Subcutaneous abdominal adipose tissue (tissue), 5 donors: ENCODE measurements around the gene FZD10.

Experiments
- H3K27ac ChIP-seq: one replicate; pipeline ENCODE4 v1.7.0; 2013; ENCODE audit warnings: low read depth, mild to moderate bottlenecking, inconsistent platforms, low read length, moderate library complexity
- H3K27me3 ChIP-seq, 5 donors: one replicate each; pipeline ENCODE4 v1.7.0; 2013; ENCODE audit warnings: low read length in 5 of 5, inconsistent platforms in 1 of 5; ENCODE audit not compliant: control insufficient read depth in 5 of 5, insufficient read depth in 4 of 5
- H3K36me3 ChIP-seq, 5 donors: one replicate each; pipeline ENCODE4 v1.7.0; 2013; ENCODE audit warnings: low read length in 5 of 5; ENCODE audit not compliant: control insufficient read depth in 5 of 5, insufficient read depth in 5 of 5
- H3K4me1 ChIP-seq, 5 donors: one replicate each; pipeline ENCODE4 v1.7.0; 2013; ENCODE audit warnings: low read length in 5 of 5, mild to moderate bottlenecking in 3 of 5, moderate library complexity in 1 of 5; ENCODE audit not compliant: control insufficient read depth in 5 of 5, insufficient read depth in 5 of 5
- H3K4me3 ChIP-seq, 5 donors: one replicate each; pipeline ENCODE4 v1.7.0; 2013; ENCODE audit warnings: low read length in 5 of 5, low read depth in 1 of 5
- H3K9ac ChIP-seq, 5 donors: one replicate each; pipeline ENCODE4 v1.7.0; 2013; ENCODE audit warnings: low read length in 5 of 5, mild to moderate bottlenecking in 4 of 5, moderate library complexity in 3 of 5
- H3K9me3 ChIP-seq, 5 donors: one replicate each; pipeline ENCODE4 v1.7.0; 2013; ENCODE audit warnings: low read length in 5 of 5; ENCODE audit not compliant: control insufficient read depth in 5 of 5
- donor health status: healthy.
- donor health status: healthy.
- donor health status: healthy.
- donor health status: healthy.
- donor health status: healthy.

The FZD10 gene

DNA sequence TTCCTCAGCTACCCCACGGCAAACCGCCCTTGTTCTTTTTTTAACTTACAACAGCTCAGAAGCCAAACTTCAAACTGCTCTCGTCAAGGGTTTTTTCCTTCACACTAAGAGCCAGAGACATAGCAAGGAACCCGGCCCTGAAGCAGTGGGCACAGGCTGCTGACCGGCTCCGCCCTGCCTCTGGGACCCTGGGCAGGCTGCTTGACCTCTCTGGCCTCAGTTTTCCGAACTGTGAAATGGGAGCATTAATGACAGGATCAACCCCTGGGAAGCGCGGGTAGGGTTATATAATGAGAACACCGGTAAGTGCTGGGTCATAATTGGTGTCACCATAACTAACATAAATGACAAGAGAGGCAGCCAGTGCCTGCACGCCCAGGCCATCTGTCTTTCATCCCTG is 21.2 kb upstream of the FZD10 start:
- Histone ChIP-seq H3K36me3 (no peaks in the 10 kb centered on the region), H3K4me1 (no peaks in the 10 kb centered on the region), H3K27me3 (peaks cover 6 to 18% (median 13%) of the 10 kb centered on the region in 5 donors), H3K27ac (no peak overlapping the region), H3K4me3 (no peak overlapping the region), H3K9me3 (no peaks in the 10 kb centered on the region), H3K9ac (no peak overlapping the region)

DNA sequence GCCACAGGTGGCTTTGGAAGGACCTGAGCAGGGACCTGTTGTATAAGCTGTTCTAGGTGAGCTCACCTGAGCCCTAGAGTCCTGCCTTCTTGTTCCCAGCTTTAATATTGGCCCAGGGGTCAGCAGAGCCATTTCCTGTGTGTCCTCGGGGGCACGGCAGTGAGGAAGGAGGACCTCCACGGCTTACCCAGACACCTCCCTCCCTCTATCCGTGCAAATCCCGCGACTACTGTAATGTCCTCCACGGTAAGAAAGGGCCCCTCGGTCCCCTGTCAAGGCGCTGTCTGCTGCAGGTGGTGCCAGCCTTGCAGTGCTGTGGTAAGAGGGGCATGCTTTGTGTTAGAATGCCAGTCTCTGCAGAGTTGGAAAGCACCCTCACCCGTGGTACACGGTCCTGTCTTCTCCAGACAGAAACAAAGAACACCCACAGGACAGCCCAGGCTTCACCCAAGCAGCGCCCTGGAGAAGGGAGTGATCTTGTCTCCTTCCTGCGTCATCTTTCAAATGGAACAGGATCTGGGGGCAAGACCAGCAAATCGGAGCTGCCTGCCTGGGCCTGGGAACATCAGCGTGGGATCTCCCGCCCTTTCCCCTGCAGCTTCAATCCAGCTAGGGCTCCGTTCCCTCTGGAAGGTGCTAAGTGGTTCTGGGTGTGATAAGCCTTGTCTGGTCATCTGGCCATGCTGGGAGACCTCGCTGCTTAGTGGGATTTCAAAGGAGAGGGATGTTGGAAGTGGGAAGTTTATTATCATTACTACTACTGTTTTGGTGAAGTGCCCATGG is 20.2 kb upstream of the FZD10 start:
- Histone ChIP-seq H3K27ac (no peak overlapping the region), H3K9me3 (no peaks in the 10 kb centered on the region), H3K9ac (no peak overlapping the region), H3K36me3 (no peaks in the 10 kb centered on the region), H3K4me3 (no peak overlapping the region), H3K27me3 (peaks cover 6 to 21% (median 13%) of the 10 kb centered on the region in 5 donors), H3K4me1 (no peaks in the 10 kb centered on the region)

GRCh38 chr12:130142736-130143135 is 19.5 kb upstream of the FZD10 start:
- no peak overlapping the region for H3K9ac ChIP-seq
- H3K9me3 ChIP-seq: no peaks in the 10 kb centered on the region

GRCh38 chr12:130143136-130143535 is 19.1 kb upstream of the FZD10 start:
- H3K27ac ChIP-seq: no peak overlapping the region
- H3K4me1 ChIP-seq: no peaks in the 10 kb centered on the region
- peaks cover 6 to 21% (median 14%) of the 10 kb centered on the region in 5 donors for H3K27me3 ChIP-seq
- no peak overlapping the region for H3K9ac ChIP-seq
- H3K9me3 ChIP-seq: no peaks in the 10 kb centered on the region
- no peak overlapping the region for H3K4me3 ChIP-seq
- H3K36me3 ChIP-seq: no peaks in the 10 kb centered on the region

More at GRCh38 chr12:130142736-130143135, 19.5 kb upstream of the FZD10 start:
- no peaks in the 10 kb centered on the region for H3K4me1 ChIP-seq
- H3K27me3 ChIP-seq: peaks cover 6 to 21% (median 13%) of the 10 kb centered on the region in 5 donors
- no peak overlapping the region for H3K27ac ChIP-seq
- H3K36me3 ChIP-seq: no peaks in the 10 kb centered on the region
- no peak overlapping the region for H3K4me3 ChIP-seq

DNA sequence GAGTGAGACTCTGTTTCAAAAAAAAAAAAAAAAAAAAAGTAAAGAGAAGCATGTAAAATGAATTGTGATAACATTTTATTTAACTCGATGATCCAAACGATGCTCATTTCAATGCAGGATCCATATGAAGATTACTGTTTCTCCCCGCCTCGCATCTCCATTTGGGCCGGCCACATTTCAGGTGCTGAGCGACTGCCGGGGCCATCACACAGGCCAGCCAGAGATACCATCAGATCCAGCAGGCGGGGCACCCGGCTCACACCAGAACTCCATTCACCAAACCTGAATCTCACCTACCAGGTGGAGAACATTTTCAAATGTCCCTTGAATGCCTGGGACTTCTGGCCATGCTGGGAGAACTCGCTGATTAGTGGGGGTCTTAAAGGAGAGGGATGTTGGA is 18.0 kb upstream of the FZD10 start:
- Histone ChIP-seq H3K27ac (no peak overlapping the region), H3K36me3 (no peaks in the 10 kb centered on the region), H3K4me1 (no peaks in the 10 kb centered on the region), H3K9me3 (no peaks in the 10 kb centered on the region), H3K27me3 (peaks cover 12 to 21% (median 15%) of the 10 kb centered on the region in 5 donors), H3K9ac (no peak overlapping the region), H3K4me3 (no peak overlapping the region)

DNA sequence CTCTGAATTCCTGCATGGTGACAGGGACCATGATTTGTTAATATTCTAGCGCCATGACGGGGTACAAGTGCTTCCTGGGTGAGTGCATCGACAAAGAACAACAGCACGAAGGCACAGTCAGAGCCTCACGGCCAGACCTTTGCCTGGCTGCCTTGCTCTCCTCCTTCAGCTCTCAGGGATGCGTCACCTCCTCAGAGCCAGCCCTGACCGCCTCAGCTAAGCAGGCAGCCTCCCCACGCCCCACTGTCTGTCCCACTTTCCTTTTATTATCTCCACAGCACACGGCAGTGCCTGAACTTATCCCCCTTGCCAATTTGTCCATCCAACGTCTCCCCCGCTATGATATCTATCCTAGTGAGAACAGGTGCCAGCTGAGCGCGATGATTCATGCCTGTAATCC is 16.5 kb upstream of the FZD10 start:
- Histone ChIP-seq H3K4me1 (no peaks in the 10 kb centered on the region), H3K9ac (no peak overlapping the region), H3K36me3 (no peaks in the 10 kb centered on the region), H3K27me3 (peaks cover 12 to 21% (median 16%) of the 10 kb centered on the region in 5 donors), H3K27ac (no peak overlapping the region), H3K4me3 (no peak overlapping the region), H3K9me3 (no peaks in the 10 kb centered on the region)

- Histone ChIP-seq H3K27ac (no peak overlapping the region), H3K9ac (no peak overlapping the region), H3K4me3 (no peak overlapping the region), H3K36me3 (no peaks in the 10 kb centered on the region), H3K9me3 (no peaks in the 10 kb centered on the region), H3K4me1 (no peaks in the 10 kb centered on the region), H3K27me3 (peaks cover 12 to 21% (median 17%) of the 10 kb centered on the region in 5 donors)
Measured at GRCh38 chr12:130146176-130146931, 15.9 kb upstream of the FZD10 start.

- Histone ChIP-seq H3K27me3 (peaks cover 3 to 19% (median 16%) of the 10 kb centered on the region in 5 donors), H3K4me3 (no peak overlapping the region), H3K4me1 (peaks cover 0 to 3% (median 0%) of the 10 kb centered on the region in 5 donors), H3K9ac (no peak overlapping the region), H3K36me3 (no peaks in the 10 kb centered on the region), H3K27ac (no peak overlapping the region), H3K9me3 (no peaks in the 10 kb centered on the region)
Measured at GRCh38 chr12:130147875-130148596, 14.2 kb upstream of the FZD10 start.

- Histone ChIP-seq H3K27me3 (peaks cover 10 to 21% (median 10%) of the 10 kb centered on the region in 5 donors), H3K27ac (no peak overlapping the region), H3K36me3 (no peaks in the 10 kb centered on the region)
Measured at GRCh38 chr12:130151846-130152245, 10.4 kb upstream of the FZD10 start.

More at GRCh38 chr12:130151846-130152245, 10.4 kb upstream of the FZD10 start:
- no peaks in the 10 kb centered on the region for H3K9me3 ChIP-seq
- H3K4me1 ChIP-seq: peaks cover 0 to 3% (median 0%) of the 10 kb centered on the region in 5 donors
- H3K9ac ChIP-seq: no peak overlapping the region
- H3K4me3 ChIP-seq: no peak overlapping the region
